Muscle of arm (tissue), 12 donors: Measurements from ENCODE around the gene BAHD1. TPM values are rescaled to one million over a fixed set of nuclear protein-coding genes. Genes with fewer than 3 reads are reported as not detected.

Experiments
- DNase-seq: peaks from one replicate; pipeline ENCODE4 v3.0.0-alpha.2; 2013
- polyA plus RNA-seq, 12 donors: library from polyadenylated mRNA; unstranded; fragments of 120-200 nt; gene quantifications; one replicate each; pipeline ENCODE4 v1.2.1, GENCODE V29; 2013; ENCODE audit not compliant: insufficient read length in 12 of 12

Gene BAHD1
- polyA plus RNA-seq, 12 donors = 14.7 to 30.8 (median 20.5) TPM; not detected in 1

DNA sequence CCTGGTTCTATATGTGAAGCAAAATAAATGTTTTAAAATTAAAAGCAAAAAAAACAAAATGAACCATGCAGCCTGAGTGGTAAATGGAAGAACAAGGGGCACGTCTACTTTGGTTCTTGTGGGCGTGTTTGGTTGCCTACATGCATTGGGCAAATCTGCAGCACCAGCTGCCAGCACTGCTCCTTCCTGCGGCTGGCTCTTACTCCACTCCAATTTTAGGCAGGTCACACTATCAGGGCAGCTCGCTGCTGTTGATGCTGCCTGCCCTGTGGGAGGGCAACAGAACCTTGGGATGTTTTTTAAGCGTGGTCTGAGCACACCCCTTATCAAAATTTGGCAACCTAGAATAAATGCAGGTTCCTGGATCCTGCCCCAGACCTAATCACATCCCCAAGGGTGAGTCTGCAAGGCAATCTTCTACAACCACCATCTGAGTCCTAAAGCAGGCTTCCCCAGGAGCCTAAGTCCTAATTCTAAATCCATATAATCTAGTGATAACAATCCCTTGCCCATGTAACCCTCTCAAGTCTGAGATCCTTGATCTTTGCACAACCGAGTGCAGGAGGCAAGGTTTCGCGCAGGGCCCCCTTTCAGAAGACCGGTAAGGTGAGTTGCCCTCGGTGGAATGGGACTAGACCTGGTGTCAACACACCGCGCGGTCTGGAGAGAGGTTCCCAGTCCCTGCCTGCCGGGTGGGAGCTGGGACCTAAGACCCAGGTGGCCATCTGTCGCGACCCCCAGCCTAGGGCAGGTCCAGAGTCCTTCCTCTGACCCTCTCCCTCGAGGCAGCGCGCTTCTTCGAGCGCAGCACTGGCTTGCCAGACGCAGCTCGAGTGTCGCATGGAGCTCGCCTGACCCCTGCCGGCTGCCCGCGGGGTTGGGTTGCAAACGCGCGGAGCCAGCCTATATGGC lies 19.3 kb upstream of the BAHD1 start:
- peak; percentile 69 for DNase-seq

DNA sequence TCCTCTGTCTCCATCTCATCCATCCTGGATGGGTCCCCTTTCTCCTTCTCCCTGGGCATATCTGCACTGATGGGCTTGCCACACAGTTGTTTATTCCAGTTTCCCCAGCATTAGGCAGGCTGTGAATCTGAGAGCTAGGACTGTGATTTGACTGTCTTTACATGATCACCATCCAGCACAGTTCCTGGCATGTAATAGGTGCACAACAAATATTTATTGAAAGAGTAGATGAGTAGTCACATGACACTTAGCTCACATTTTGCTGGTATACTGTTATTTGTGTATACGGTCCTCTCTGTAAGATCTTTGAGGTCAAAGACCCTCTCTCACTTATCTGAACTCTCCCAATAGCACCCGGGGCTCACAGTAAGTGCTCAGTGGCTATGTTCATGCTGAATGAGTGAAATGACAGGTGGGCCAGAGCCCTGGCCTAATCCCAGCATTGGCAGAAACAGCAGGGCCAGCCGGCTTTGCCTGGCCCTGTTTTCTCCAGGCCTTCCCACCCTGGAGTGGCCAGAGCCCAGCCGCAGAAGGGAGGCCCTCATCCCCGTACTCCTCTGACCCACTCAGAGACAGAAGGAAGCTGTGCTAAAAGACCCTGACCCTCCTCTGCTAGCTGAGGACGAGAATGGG lies 16.2 kb upstream of the BAHD1 start:
- no peak for DNase-seq

DNA sequence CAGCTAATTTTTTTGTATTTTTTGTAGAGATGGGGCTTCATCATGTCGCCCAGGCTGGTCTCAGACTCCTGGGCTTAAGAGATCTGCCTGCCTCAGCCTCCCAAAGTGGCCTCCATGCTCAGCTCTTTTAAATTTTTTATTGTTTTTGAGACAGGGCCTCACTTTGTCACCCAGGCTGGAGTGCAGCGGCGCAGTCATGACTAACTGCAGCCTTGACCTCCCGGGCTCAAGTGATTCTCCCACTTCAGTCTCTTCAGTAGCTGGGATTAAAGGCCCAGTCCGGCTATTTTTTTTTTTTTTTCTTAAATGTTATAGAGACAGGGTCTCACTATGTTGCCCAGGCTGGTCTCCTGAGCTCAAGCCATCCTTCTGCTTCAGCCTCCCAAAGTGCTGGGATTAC lies 15.1 kb upstream of the BAHD1 start:
- DNase-seq = no peak

DNA sequence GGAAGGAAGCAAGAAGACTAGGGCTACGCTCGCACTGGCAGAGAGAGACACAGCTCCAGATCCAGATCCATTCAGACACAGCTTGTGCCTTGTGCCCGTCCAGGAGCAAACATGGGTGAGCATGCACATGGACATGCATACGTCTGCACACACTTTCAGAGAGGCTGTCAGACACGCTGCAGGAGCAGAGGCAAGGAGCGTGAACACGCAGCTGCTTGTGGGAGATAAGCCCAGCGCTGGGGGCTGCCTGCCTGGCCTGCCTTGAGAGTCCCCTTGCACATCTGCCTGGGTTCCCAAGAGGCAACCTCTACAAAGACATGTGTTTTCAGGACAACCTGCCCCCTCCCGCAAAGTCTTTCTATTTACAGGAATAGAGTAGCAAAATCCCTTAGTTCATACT lies 13.6 kb upstream of the BAHD1 start:
- no peak for DNase-seq

DNA sequence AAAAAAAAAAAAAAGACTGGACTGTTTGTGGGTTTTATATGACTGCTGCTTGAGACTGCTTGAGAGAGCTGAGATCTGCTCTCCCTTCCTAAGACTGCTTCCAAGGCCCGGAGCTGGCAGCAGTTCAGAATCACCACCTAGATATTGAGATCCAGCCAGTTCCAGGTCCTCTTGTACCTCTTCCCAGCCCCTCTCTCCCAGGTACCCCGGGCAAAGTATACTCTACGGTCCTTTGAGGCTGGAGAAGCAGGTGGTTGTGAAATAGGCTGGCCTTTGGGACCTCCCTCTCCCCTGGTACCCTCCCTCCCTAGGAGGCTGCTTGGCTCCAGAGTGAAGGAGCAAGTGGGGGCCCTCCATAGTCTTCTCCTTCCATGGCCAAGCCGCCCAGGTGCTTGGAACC lies 12.6 kb upstream of the BAHD1 start:
- no peak for DNase-seq

DNA sequence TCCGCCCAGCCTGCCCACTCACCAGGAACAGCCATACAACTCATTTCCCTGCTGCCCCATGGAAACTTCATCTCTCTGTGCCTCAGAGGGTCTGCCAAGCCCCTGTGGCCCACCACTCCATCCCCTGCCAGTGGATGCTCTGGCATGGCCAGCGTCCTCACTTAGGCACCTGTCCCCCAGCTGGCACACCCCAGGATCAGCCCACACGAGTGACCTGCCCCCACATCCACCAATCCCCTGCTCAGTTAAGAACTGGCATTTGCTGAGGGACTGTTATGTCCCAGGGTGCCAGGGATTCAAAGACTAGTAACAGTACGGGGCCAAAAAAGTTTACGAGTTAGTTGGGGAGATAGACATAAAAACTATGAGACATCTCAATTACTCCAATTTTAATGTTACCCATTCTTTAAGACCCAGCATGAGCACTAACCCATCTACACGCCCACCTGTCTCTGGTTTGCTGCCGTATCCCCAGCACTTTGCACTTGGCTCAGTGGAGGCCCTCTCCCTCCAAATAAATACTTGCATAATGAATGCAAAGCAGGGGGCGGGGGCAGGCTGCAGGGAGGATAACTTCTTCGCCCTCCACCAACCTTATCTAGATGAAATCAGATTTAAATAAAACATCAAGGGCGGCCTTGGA lies 11.6 kb upstream of the BAHD1 start:
- no peak for DNase-seq

DNA sequence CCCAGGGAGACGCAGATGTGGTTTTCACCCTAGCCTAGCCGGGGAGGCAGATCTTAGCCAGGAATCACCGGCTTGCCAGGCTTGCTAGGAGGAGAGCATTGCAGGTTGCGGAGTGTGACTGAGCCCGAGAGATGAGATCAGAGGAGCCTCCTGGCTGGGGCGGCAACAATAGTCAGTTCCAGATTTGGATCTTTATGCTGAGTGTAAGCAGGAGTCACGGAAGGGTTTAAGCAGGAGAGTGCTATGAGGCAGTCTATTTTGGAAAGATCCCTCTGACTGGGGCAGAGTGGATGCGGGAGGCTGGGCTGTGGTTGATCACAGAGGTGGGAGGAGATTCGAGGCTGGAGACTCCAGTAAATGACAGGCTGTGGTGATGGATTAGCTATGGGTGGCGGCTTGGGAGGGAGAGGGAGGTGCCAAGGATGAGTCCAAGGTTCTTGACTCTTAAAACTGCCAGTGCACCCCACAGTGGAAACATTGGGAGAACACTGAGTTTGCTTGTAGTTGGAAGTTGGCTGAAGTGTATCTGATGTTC lies 10.4 kb upstream of the BAHD1 start:
- DNase-seq = no peak

DNA sequence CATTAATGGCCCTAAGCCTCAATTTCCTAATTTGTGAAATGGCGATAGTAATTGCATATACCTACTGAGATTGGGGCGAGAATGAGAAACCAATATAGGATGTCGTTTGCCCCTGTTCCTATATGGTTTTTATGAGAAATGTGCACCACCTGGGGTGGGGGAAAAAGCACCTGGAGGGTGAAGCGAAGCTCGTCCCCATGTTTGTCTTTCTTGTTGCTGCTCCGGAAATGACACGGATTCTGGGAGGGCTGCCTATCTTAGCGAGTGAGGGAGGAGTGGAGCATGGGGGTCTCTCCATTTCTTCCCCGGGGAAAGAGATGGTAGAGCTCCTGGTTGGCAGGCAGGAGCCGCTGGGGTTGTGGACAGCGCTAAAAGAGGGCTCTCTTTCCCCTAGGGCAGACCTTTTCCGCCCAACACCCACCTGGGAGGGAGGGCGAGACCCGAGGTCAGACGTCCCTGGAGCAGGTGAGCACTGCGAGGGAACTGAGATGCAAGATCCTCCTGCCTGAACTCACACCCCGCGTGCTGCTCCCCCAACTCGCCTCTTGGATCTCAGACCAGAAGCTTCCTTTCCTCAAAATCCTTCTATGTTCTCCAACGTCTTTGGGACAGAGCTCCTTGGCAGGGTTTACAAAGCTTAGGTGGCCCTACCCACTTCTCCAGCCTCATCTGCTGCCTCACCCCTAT lies 5.6 kb upstream of the BAHD1 start:
- DNase-seq = no peak

DNA sequence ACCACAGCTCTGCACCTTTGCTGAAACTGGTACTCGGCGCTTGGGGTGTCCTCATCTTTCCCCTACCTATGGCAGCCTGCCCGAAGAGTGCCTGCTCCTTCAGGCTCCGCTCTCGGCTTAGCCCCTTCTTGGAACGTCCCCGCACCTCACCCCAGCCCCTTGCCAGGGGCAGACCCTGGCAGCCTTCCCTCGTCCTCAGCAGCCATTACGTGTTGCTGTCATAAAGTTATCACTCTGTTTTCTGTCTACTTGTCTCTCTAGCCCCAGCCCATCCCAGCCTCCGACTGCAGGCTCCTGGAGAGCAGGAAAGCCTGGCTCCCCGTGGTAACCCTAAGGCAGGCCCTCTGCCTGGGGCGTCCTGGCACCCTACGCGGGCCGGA lies 5.1 kb upstream of the BAHD1 start:
- DNase-seq = no peak

DNA sequence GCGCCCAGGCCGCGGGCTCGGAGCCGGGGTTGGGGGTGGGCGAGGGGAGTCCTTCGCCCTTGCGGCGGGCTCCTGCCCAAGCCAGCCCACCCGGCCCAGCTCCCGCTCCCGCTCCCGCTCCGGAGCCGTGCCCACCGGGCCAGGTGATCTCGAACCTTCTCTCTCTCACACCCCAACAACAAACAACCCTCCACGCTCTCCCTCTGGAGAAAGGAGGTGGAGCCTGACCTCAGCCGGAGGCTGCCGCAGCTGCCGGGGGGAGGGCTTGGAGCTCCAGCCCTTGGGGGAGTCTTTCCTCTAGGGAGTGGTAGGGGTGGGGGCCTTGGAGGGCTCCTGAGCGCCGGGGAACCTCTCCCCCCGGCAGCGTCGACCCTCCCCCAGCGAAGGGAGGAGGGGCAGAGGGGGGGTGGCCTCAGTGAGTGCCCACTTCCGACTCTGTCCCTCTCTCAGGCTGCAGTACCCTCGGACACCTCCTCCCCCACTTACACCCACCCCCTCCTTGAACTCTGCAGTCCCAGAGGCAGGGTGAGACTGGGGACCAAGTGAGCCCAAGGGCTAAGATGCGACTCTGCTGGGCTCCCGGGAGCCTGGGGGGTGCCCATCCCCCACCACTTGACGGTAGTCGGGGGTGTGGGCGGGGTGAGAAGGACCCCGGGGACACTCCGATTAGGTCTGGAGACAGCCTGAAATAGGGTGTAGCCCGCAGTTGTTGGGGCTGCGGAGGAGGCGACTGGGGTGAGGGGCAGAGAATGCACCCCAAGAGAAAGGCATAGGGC lies 4.4 kb upstream of the BAHD1 start:
- DNase-seq = no peak

DNA sequence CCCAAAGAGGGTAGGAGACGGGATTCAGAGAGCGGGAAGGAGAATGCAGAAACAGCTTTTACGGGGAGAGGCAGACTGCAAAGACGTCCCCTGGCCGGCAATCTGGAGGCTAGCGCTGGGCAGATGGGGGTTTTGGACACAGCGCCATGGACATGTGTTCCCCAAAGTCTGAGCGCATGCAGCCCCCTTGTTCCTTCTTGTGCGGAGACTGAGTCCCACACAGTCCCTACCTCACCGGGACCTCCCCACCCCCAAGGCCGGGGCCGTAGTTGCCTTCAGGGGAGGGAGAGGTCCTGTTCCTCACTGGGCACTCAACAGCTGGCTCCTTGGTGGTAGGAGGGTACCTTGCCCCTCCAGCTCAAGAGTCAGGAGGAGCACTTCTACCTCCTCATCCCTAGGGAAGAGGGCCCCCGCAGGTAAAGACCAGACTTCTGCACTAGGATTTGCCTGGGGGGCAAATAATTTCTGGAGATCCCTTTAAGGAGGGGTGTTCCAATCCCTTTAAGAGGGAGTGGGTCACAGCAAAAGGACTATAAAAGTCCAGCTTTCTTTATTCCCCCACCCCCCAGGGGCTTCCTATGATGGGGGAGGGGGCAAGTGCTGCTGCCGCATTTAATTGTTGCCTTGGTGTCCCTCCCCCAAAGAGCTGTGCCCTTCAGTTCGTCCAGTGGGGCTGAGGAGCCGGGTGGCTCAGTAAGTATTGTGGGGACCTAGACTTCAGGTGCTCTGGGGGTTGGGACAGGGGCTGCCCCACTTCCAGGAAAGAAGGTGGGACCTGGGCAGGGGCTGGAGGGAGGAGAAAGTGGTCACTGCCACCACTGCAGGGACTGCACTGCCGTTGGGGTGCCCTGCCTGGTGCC lies 3.6 kb upstream of the BAHD1 start:
- no peak for DNase-seq

DNA sequence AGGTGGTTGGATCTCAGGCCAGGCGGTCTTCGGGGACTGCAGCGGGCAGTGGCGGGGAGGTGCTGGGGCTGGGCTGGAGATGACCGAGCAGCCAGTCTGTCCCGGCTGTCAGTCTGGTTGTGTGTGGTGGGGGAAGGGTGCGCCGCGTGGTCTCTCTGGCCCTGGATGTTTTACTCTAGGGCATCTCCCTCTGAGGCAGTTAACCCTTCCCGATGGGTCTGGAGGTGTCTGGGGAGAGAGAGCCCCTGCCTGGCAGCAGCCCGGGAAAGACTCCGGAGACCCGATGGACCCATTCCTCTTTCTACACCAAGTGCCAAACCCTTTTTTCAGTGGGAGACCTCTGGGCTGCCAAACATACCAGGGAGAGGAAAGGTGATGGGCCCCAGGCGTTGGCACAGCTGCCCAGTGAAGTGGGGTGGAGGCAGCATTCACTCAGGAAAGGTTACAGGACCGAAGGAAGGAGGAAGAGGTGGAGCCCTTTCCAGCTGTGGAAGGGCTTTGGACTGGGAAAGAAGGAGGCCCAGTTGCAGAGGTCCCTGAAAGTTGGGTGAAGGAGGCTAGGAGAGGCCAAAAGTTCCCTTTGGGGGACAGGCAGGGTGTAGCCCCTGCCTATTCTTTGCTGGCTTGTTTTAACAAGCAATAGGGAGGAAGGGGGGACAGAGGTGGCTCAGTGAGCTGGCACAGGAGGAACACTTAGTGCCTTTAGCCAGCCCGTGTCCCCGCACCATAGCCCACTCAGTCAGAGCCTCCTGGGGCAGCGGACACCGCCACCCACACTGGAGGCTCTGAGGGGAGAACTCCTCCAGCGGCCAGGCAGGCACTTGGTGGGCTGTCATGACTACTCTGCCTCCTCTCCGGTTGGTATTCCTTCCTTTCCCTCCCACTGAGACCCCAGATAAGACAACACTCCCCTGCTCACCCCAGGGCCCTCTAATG lies 2.7 kb upstream of the BAHD1 start:
- no peak for DNase-seq

DNA sequence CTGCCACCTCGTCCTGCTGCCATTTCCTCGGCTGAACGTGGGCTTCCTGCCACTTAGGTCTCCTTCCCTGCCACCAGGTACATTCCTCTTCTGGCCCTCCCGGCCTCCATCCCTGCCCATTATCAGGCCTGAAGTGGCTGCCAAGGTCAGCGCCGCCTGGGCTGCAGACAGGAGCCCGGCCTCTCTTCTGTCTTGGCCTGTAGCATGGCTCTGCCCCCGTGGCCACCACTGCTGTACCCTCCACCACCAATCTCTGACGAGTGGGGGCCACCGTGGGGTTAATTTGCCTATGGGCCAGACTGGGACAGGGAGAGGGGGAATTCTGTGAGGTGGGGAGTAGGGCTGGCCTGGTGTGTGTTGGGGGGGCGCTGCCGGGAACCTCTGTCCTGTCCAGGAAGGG lies 2.0 kb upstream of the BAHD1 start:
- no peak for DNase-seq

DNA sequence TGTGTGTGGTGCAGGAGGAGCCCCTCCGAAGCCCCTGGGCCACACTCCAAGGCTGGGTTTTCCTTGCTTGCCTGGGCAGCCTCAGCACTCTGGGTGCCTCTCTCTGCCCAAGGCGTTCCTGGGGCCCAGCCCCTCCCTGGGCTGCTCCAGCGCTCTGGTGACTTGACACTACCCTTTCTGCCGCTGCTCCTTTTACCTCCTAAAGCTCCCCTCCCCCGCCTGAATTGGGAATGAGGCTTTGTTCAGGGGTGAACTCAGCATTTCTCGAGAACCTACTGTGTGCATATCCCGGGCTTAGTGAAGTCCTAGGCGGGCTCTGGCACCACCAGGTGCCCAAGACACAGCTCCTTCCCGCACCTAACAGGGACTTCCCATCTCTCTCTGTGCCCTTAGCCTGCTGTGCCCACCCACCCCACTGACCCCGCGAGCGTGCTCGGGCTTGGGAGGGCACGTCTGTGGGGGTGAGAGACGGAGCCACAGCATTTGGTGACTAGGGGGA lies 1.2 kb upstream of the BAHD1 start:
- DNase-seq = no peak

DNA sequence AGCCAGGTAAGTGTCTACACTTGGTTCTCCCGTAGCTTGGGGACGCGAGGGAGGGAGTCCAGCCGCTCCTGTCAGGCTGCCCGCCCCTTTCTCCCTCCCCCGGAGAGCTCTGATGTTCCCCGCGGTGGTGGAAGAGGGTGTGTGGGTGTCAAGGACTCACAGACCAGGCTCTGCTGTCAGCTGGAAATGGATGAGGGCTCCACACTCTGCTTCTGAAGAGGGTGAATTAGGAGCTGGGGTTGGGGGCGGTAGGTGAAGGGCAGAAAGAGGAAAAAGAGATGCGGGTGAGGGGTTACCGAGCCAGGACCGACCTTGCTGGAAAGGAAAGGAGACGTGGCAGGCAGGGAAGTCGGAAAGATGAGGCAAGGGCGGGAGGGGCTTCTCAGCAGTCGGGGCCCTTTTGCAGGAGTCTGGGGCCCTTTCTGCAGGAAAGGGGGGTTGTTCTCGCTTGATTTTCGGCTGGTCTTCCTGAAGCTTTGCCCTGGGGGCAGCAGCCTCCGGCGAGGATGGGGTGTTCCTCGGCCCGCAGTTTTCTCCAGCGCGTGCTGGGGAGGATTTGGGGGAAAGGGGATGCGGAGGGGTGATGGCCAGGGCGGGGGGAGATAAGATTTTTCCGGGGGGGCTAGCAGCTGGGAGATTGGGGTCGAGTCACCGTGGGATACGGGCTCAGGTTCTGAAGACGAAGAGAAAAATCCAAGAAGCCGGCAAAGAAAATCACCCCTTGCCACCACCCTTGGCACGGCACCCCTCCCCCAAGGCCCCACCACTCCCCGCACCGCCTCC lies 602 bp upstream of the BAHD1 start:
- no peak for DNase-seq

DNA sequence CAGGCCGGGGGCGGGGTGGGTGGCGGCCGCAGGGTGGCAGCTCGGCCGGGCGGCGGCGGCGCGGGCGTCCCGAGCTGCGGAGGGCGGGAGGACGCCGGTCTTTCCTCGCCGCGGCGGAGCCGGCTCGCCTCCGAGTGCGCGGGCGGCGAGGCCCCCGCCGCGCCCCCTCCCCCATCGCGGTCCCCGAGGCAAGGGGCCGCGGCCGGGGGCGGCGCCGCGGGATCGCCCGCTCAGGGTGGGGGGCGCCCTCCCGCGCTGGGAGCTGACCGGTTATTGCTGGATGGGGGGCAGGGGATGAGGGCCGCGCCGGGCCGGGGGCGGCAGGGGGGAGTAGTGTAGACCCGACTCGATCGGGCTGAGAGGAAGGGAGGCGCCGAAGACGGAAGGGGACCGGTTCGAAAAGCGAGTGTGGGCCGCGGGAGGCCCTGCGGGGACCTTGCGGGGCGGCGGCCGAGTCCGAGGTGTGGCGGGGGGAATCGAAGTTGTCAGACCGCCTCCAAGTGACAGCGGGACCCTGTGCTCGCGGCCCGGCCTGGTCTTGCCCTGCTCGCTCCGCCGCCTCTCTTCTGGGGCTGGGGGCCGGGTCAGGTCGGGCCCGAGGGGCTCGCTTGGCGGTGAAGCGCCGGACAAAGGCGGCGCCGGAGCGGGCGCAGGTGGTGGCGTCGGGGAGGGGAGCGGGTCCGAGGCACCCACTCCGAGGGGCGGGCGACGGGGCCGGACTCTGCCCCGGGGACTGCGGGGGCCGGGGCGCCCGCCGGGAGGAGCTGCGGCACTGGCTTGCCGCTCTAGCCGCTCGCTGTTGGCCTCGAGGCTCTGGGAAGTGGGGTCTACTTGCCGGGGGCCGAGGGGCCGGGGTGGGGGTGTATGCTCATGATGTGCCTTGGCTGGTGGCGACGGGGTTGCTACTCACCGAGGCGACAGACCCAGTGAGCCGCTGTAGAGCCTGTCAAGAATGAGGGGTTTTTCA lies 1.1 kb downstream of the BAHD1 start:
- no peak for DNase-seq

DNA sequence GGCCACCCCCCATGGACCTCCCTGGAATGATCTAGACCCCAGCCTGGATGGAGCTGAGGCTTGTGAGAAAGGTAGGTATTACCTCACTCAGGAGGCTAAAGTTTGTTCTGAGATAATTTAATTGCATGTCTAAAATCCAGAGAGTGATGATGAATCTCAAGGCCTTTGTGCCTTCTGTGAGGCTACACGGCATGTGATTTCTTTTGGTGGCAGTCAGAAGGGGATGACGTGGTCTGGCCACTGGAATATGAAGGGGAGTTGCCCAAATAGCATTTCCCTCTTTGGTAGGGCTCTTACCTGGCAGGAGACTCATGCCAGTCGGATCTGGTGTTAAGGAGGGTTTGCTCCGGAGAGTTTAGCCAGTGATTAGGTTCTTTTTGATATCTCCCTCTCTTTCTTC lies 2.5 kb downstream of the BAHD1 start:
- no peak for DNase-seq
